Measurements from ENCODE around the gene USP17L21. TPM values are rescaled to one million over a fixed set of nuclear protein-coding genes. Genes with fewer than 3 reads are reported as not detected.
"Not testable (repeated sequence)": the region's sequence is repeated elsewhere in the genome, so short reads cannot be mapped to it uniquely, and the experiment has no call there.

USP17L21 gene
- total RNA-seq, 2 donors from 2014 or later, result not detected

DNA sequence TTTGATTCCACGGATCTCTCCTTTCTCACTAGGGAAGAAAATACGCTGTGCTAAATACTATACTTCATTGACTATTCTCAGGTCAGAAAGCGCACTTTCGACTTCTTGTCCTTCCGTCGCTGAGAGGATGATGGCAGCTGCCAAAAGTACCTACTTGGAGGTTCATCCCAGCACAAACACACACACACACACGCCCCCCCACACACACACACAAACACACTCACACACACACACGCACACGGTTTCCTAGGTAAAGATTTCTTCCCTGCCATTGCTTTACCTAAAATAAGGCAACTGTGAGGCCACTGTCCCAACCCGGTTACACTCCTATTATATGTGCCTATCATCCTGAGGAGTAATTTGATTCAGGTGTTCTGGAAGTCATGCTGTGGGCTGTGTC lies 9.0 kb downstream of the USP17L21 start:
- not testable (repeated sequence) for ATAC-seq; H3K27ac Mint-ChIP-seq; H3K4me3 Mint-ChIP-seq; H3K4me1 Mint-ChIP-seq; H3K27me3 Mint-ChIP-seq; H3K36me3 Mint-ChIP-seq (ENCODE audit: low read depth); H3K9me3 ChIP-seq (ENCODE audit: control insufficient read depth, low read length, poor library complexity, severe bottlenecking)
- peak in 2 of 3 donors; percentile 12 to 28 for DNase-seq

Other genes starting within 250 kb of the USP17L21 start
- gene FAM90A26, start 92.5 kb upstream of the USP17L21 start, total RNA-seq, result not detected
- not detected for gene USP17L10, start 52.2 kb upstream of the USP17L21 start, total RNA-seq
- not detected for gene USP17L11, start 47.5 kb upstream of the USP17L21 start, total RNA-seq
- not detected for gene USP17L12, start 42.7 kb upstream of the USP17L21 start, total RNA-seq
- not detected for gene USP17L13, start 38.0 kb upstream of the USP17L21 start, total RNA-seq
- gene USP17L15, start 28.5 kb upstream of the USP17L21 start, total RNA-seq, result not detected
- gene USP17L17, start 19.0 kb upstream of the USP17L21 start, total RNA-seq, result not detected
- gene USP17L18, start 14.2 kb upstream of the USP17L21 start, total RNA-seq, result not detected
- gene USP17L19, start 9.5 kb upstream of the USP17L21 start, total RNA-seq, result not detected
- not detected for gene USP17L20, start 4.7 kb upstream of the USP17L21 start, total RNA-seq
- under 1 TPM in 1 of 2 donors, not detected in 1; 0.26 TPM for gene USP17L22, start 4.7 kb downstream of the USP17L21 start, total RNA-seq
- gene USP17L24, start 62.3 kb downstream of the USP17L21 start, total RNA-seq, result not detected
- gene USP17L25, start 67.0 kb downstream of the USP17L21 start, total RNA-seq, result not detected
- gene USP17L26, start 71.8 kb downstream of the USP17L21 start, total RNA-seq, result not detected
- gene USP17L5, start 76.5 kb downstream of the USP17L21 start, total RNA-seq, result not detected
- not detected for gene USP17L27, start 81.3 kb downstream of the USP17L21 start, total RNA-seq
- not detected for gene USP17L28, start 86.0 kb downstream of the USP17L21 start, total RNA-seq
- gene USP17L29, start 90.8 kb downstream of the USP17L21 start, total RNA-seq, result not detected
- gene USP17L30, start 100.3 kb downstream of the USP17L21 start, total RNA-seq, result not detected
- gene DEFB131A, start 181.5 kb downstream of the USP17L21 start, total RNA-seq, result not detected

All from T-helper 17 cell (primary cell).